Measurements from ENCODE around the gene UMAD1. TPM values are rescaled to one million over a fixed set of nuclear protein-coding genes. Genes with fewer than 3 reads are reported as not detected.
"Not testable (repeated sequence)": the region's sequence is repeated elsewhere in the genome, so short reads cannot be mapped to it uniquely, and the experiment has no call there.

Gene UMAD1
- total RNA-seq, 1 donor = 17.0 TPM

GRCh38 chr7:7803715-7804178 lies 163.2 kb downstream of the UMAD1 start:
- no peak overlapping the region for H3K27ac ChIP-seq (ENCODE audit: low read depth, low read length)
- H2AFZ ChIP-seq (ENCODE audit: low read length) = no peak overlapping the region
- no peaks in the 10 kb centered on the region for H3K36me3 ChIP-seq (ENCODE audit: insufficient read depth, low read length)
- H3K9me3 ChIP-seq (ENCODE audit: low read depth, low read length) = no peaks in the 10 kb centered on the region
- no peaks in the 10 kb centered on the region for H4K20me1 ChIP-seq (ENCODE audit: insufficient read depth, low read length)
- no peak overlapping the region for H3K4me3 ChIP-seq (ENCODE audit: insufficient read depth, low read length)
- H3K27me3 ChIP-seq (ENCODE audit: insufficient read depth, low read length) = no peaks in the 10 kb centered on the region
- no peaks in the 10 kb centered on the region for H3K4me1 ChIP-seq (ENCODE audit: insufficient read depth, low read length)
- TF ChIP-seq, protein P1, sequence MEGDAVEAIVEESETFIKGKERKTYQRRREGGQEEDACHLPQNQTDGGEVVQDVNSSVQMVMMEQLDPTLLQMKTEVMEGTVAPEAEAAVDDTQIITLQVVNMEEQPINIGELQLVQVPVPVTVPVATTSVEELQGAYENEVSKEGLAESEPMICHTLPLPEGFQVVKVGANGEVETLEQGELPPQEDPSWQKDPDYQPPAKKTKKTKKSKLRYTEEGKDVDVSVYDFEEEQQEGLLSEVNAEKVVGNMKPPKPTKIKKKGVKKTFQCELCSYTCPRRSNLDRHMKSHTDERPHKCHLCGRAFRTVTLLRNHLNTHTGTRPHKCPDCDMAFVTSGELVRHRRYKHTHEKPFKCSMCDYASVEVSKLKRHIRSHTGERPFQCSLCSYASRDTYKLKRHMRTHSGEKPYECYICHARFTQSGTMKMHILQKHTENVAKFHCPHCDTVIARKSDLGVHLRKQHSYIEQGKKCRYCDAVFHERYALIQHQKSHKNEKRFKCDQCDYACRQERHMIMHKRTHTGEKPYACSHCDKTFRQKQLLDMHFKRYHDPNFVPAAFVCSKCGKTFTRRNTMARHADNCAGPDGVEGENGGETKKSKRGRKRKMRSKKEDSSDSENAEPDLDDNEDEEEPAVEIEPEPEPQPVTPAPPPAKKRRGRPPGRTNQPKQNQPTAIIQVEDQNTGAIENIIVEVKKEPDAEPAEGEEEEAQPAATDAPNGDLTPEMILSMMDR (IDR thresholded peaks at IDR 0.05; ENCODE audit: extremely low read depth, low read depth, low read length) = no peak
- H3K4me2 ChIP-seq (ENCODE audit: insufficient read depth, low read length) = no peak overlapping the region
- no peaks in the 10 kb centered on the region for H3K79me2 ChIP-seq (ENCODE audit: insufficient read depth, low read length)
- no peak for DNase-seq (ENCODE audit: insufficient read length, low spot score, missing footprints)

DNA sequence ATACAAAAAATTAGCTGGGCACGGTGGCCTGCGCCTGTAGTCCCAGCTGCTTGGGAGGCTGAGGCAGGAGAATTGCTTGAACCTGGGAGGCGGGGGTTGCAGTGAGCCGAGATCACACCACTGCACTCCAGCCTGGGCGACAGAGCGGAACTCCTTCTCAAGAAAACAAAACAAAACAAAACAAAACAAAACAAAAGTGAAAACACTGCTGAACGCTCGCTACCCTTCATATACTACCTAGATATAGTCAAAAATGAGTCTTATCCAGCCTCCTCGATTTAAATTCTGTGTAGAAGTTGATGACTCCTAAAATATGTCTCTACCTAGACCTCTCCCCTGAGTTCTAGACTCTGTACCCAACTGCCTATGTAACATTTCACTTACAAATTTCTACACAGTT lies 164.3 kb downstream of the UMAD1 start:
- H3K79me2 ChIP-seq (ENCODE audit: insufficient read depth, low read length); H3K4me3 ChIP-seq (ENCODE audit: insufficient read depth, low read length); H3K4me1 ChIP-seq (ENCODE audit: insufficient read depth, low read length); H4K20me1 ChIP-seq (ENCODE audit: insufficient read depth, low read length); H3K4me2 ChIP-seq (ENCODE audit: insufficient read depth, low read length); H3K9me3 ChIP-seq (ENCODE audit: low read depth, low read length); H3K27me3 ChIP-seq (ENCODE audit: insufficient read depth, low read length); DNase-seq (ENCODE audit: insufficient read length, low spot score, missing footprints); H2AFZ ChIP-seq (ENCODE audit: low read length); H3K36me3 ChIP-seq (ENCODE audit: insufficient read depth, low read length); H3K27ac ChIP-seq (ENCODE audit: low read depth, low read length): not testable (repeated sequence)

- no peak overlapping the region for H2AFZ ChIP-seq (ENCODE audit: low read length)
- H3K27me3 ChIP-seq (ENCODE audit: insufficient read depth, low read length) = no peaks in the 10 kb centered on the region
- no peak overlapping the region for H3K27ac ChIP-seq (ENCODE audit: low read depth, low read length)
- no peaks in the 10 kb centered on the region for H3K79me2 ChIP-seq (ENCODE audit: insufficient read depth, low read length)
- no peaks in the 10 kb centered on the region for H3K36me3 ChIP-seq (ENCODE audit: insufficient read depth, low read length)
- no peak overlapping the region for H3K4me2 ChIP-seq (ENCODE audit: insufficient read depth, low read length)
- no peaks in the 10 kb centered on the region for H3K9me3 ChIP-seq (ENCODE audit: low read depth, low read length)
- no peak for DNase-seq (ENCODE audit: insufficient read length, low spot score, missing footprints)
- no peak overlapping the region for H3K4me3 ChIP-seq (ENCODE audit: insufficient read depth, low read length)
- H4K20me1 ChIP-seq (ENCODE audit: insufficient read depth, low read length) = no peaks in the 10 kb centered on the region
- TF ChIP-seq, protein P1 (IDR thresholded peaks at IDR 0.05; ENCODE audit: extremely low read depth, low read depth, low read length) = no peak
- no peaks in the 10 kb centered on the region for H3K4me1 ChIP-seq (ENCODE audit: insufficient read depth, low read length)
Measured at GRCh38 chr7:7805511-7806153, 165.1 kb downstream of the UMAD1 start.

GRCh38 chr7:7808156-7808555 lies 167.6 kb downstream of the UMAD1 start:
- no peak overlapping the region for H3K4me2 ChIP-seq (ENCODE audit: insufficient read depth, low read length)
- DNase-seq (ENCODE audit: insufficient read length, low spot score, missing footprints) = no peak
- H3K79me2 ChIP-seq (ENCODE audit: insufficient read depth, low read length) = no peaks in the 10 kb centered on the region

More at GRCh38 chr7:7808156-7808555, 167.6 kb downstream of the UMAD1 start:
- no peak overlapping the region for H3K4me3 ChIP-seq (ENCODE audit: insufficient read depth, low read length)
- H3K36me3 ChIP-seq (ENCODE audit: insufficient read depth, low read length) = no peaks in the 10 kb centered on the region
- TF ChIP-seq, protein P1 (IDR thresholded peaks at IDR 0.05; ENCODE audit: extremely low read depth, low read depth, low read length) = no peak
- H2AFZ ChIP-seq (ENCODE audit: low read length) = no peak overlapping the region
- no peaks in the 10 kb centered on the region for H3K27me3 ChIP-seq (ENCODE audit: insufficient read depth, low read length)
- no peak overlapping the region for H3K27ac ChIP-seq (ENCODE audit: low read depth, low read length)
- no peaks in the 10 kb centered on the region for H4K20me1 ChIP-seq (ENCODE audit: insufficient read depth, low read length)
- H3K9me3 ChIP-seq (ENCODE audit: low read depth, low read length) = no peaks in the 10 kb centered on the region
- no peaks in the 10 kb centered on the region for H3K4me1 ChIP-seq (ENCODE audit: insufficient read depth, low read length)
